ENCODE measurements around the gene NALCN.

Gene NALCN

GRCh38 chr13:101390461-101390860 is 25.8 kb downstream of the NALCN start:
- Histone ChIP-seq H3K36me3 (ENCODE audit: control insufficient read depth, insufficient read depth, low read length) (no peaks in the 10 kb centered on the region), H3K27ac (ENCODE audit: low read depth, low read length, severe bottlenecking) (no peak overlapping the region), H3K9me3 (ENCODE audit: control insufficient read depth, low read length) (no peaks in the 10 kb centered on the region), H3K4me1 (ENCODE audit: control insufficient read depth, insufficient read depth, low read length, poor library complexity, severe bottlenecking) (no peaks in the 10 kb centered on the region), H3K4me3 (ENCODE audit: extremely low read depth, insufficient read depth, low read length, poor library complexity, severe bottlenecking) (no peak overlapping the region)
- 86% methylated on average over 2 of the region's 5 CpGs; no CpG with 5 or more reads in 1 of the 2 experiments for WGBS, 2 experiments (ENCODE audit: insufficient coverage in 2 of 2)

- Histone ChIP-seq H3K36me3 (ENCODE audit: control insufficient read depth, insufficient read depth, low read length) (no peaks in the 10 kb centered on the region), H3K9me3 (ENCODE audit: control insufficient read depth, low read length) (no peaks in the 10 kb centered on the region), H3K4me3 (ENCODE audit: extremely low read depth, insufficient read depth, low read length, poor library complexity, severe bottlenecking) (no peak overlapping the region), H3K4me1 (ENCODE audit: control insufficient read depth, insufficient read depth, low read length, poor library complexity, severe bottlenecking) (no peaks in the 10 kb centered on the region), H3K27ac (ENCODE audit: low read depth, low read length, severe bottlenecking) (no peak overlapping the region)
- WGBS, 2 experiments (ENCODE audit: insufficient coverage in 2 of 2): 65 to 84% methylated on average over 3 of the region's 3 CpGs
Measured at GRCh38 chr13:101384929-101385328, 31.4 kb downstream of the NALCN start.

GRCh38 chr13:101383595-101383994 is 32.7 kb downstream of the NALCN start:
- WGBS, 2 experiments (ENCODE audit: insufficient coverage in 2 of 2): no CpG with 5 or more reads among the region's 2 CpGs

GRCh38 chr13:101382701-101383100 is 33.6 kb downstream of the NALCN start:
- no peaks in the 10 kb centered on the region for H3K4me1 ChIP-seq (ENCODE audit: control insufficient read depth, insufficient read depth, low read length, poor library complexity, severe bottlenecking)
- H3K36me3 ChIP-seq (ENCODE audit: control insufficient read depth, insufficient read depth, low read length): no peaks in the 10 kb centered on the region
- WGBS, 2 experiments (ENCODE audit: insufficient coverage in 2 of 2): no CpG with 5 or more reads among the region's 2 CpGs
- no peak overlapping the region for H3K4me3 ChIP-seq (ENCODE audit: extremely low read depth, insufficient read depth, low read length, poor library complexity, severe bottlenecking)
- no peak overlapping the region for H3K27ac ChIP-seq (ENCODE audit: low read depth, low read length, severe bottlenecking)
- H3K9me3 ChIP-seq (ENCODE audit: control insufficient read depth, low read length): no peaks in the 10 kb centered on the region

More at GRCh38 chr13:101383595-101383994, 32.7 kb downstream of the NALCN start:
- no peaks in the 10 kb centered on the region for H3K4me1 ChIP-seq (ENCODE audit: control insufficient read depth, insufficient read depth, low read length, poor library complexity, severe bottlenecking)
- no peaks in the 10 kb centered on the region for H3K9me3 ChIP-seq (ENCODE audit: control insufficient read depth, low read length)
- no peak overlapping the region for H3K4me3 ChIP-seq (ENCODE audit: extremely low read depth, insufficient read depth, low read length, poor library complexity, severe bottlenecking)
- H3K27ac ChIP-seq (ENCODE audit: low read depth, low read length, severe bottlenecking): no peak overlapping the region
- no peaks in the 10 kb centered on the region for H3K36me3 ChIP-seq (ENCODE audit: control insufficient read depth, insufficient read depth, low read length)

GRCh38 chr13:101382086-101382485 is 34.2 kb downstream of the NALCN start:
- Histone ChIP-seq H3K9me3 (ENCODE audit: control insufficient read depth, low read length) (no peaks in the 10 kb centered on the region), H3K4me3 (ENCODE audit: extremely low read depth, insufficient read depth, low read length, poor library complexity, severe bottlenecking) (no peak overlapping the region), H3K27ac (ENCODE audit: low read depth, low read length, severe bottlenecking) (no peak overlapping the region), H3K4me1 (ENCODE audit: control insufficient read depth, insufficient read depth, low read length, poor library complexity, severe bottlenecking) (no peaks in the 10 kb centered on the region), H3K36me3 (ENCODE audit: control insufficient read depth, insufficient read depth, low read length) (no peaks in the 10 kb centered on the region)
- WGBS, 2 experiments (ENCODE audit: insufficient coverage in 2 of 2): 100% methylated on average over 1 of the region's 2 CpGs; no CpG with 5 or more reads in 1 of the 2 experiments

- 67 to 100% methylated on average over 1 of the region's 3 CpGs for WGBS, 2 experiments (ENCODE audit: insufficient coverage in 2 of 2)
- H3K9me3 ChIP-seq (ENCODE audit: control insufficient read depth, low read length): no peaks in the 10 kb centered on the region
- no peak overlapping the region for H3K27ac ChIP-seq (ENCODE audit: low read depth, low read length, severe bottlenecking)
- no peak overlapping the region for H3K4me3 ChIP-seq (ENCODE audit: extremely low read depth, insufficient read depth, low read length, poor library complexity, severe bottlenecking)
- H3K36me3 ChIP-seq (ENCODE audit: control insufficient read depth, insufficient read depth, low read length): no peaks in the 10 kb centered on the region
- no peaks in the 10 kb centered on the region for H3K4me1 ChIP-seq (ENCODE audit: control insufficient read depth, insufficient read depth, low read length, poor library complexity, severe bottlenecking)
Measured at GRCh38 chr13:101360525-101360924, 55.8 kb downstream of the NALCN start.

GRCh38 chr13:101354895-101355294 is 61.4 kb downstream of the NALCN start:
- no peaks in the 10 kb centered on the region for H3K4me1 ChIP-seq (ENCODE audit: control insufficient read depth, insufficient read depth, low read length, poor library complexity, severe bottlenecking)
- no peak overlapping the region for H3K4me3 ChIP-seq (ENCODE audit: extremely low read depth, insufficient read depth, low read length, poor library complexity, severe bottlenecking)
- no peak overlapping the region for H3K27ac ChIP-seq (ENCODE audit: low read depth, low read length, severe bottlenecking)
- H3K9me3 ChIP-seq (ENCODE audit: control insufficient read depth, low read length): no peaks in the 10 kb centered on the region
- WGBS, 2 experiments (ENCODE audit: insufficient coverage in 2 of 2): 89 to 95% methylated on average over 4 to 5 of the region's 5 CpGs
- no peaks in the 10 kb centered on the region for H3K36me3 ChIP-seq (ENCODE audit: control insufficient read depth, insufficient read depth, low read length)

GRCh38 chr13:101346942-101347728 is 69.2 kb downstream of the NALCN start:
- H3K4me1 ChIP-seq (ENCODE audit: control insufficient read depth, insufficient read depth, low read length, poor library complexity, severe bottlenecking): peaks cover 5% of the 10 kb centered on the region
- H3K36me3 ChIP-seq (ENCODE audit: control insufficient read depth, insufficient read depth, low read length): no peaks in the 10 kb centered on the region
- H3K4me3 ChIP-seq (ENCODE audit: extremely low read depth, insufficient read depth, low read length, poor library complexity, severe bottlenecking): no peak overlapping the region
- 83 to 90% methylated on average over 2 to 4 of the region's 5 CpGs for WGBS, 2 experiments (ENCODE audit: insufficient coverage in 2 of 2)
- H3K27ac ChIP-seq (ENCODE audit: low read depth, low read length, severe bottlenecking): no peak overlapping the region
- H3K9me3 ChIP-seq (ENCODE audit: control insufficient read depth, low read length): no peaks in the 10 kb centered on the region

- peaks cover 5% of the 10 kb centered on the region for H3K4me1 ChIP-seq (ENCODE audit: control insufficient read depth, insufficient read depth, low read length, poor library complexity, severe bottlenecking)
- no CpG with 5 or more reads among the region's 4 CpGs for WGBS, 2 experiments (ENCODE audit: insufficient coverage in 2 of 2)
- H3K36me3 ChIP-seq (ENCODE audit: control insufficient read depth, insufficient read depth, low read length): no peaks in the 10 kb centered on the region
- no peak overlapping the region for H3K27ac ChIP-seq (ENCODE audit: low read depth, low read length, severe bottlenecking)
- H3K4me3 ChIP-seq (ENCODE audit: extremely low read depth, insufficient read depth, low read length, poor library complexity, severe bottlenecking): no peak overlapping the region
- H3K9me3 ChIP-seq (ENCODE audit: control insufficient read depth, low read length): no peaks in the 10 kb centered on the region
Measured at GRCh38 chr13:101346161-101346560, 70.1 kb downstream of the NALCN start.

- Histone ChIP-seq H3K9me3 (ENCODE audit: control insufficient read depth, low read length) (no peaks in the 10 kb centered on the region), H3K4me3 (ENCODE audit: extremely low read depth, insufficient read depth, low read length, poor library complexity, severe bottlenecking) (no peak overlapping the region), H3K27ac (ENCODE audit: low read depth, low read length, severe bottlenecking) (no peak overlapping the region), H3K4me1 (ENCODE audit: control insufficient read depth, insufficient read depth, low read length, poor library complexity, severe bottlenecking) (peaks cover 5% of the 10 kb centered on the region), H3K36me3 (ENCODE audit: control insufficient read depth, insufficient read depth, low read length) (no peaks in the 10 kb centered on the region)
- 88% methylated on average over 1 of the region's 5 CpGs; no CpG with 5 or more reads in 1 of the 2 experiments for WGBS, 2 experiments (ENCODE audit: insufficient coverage in 2 of 2)
Measured at GRCh38 chr13:101343128-101343787, 73.0 kb downstream of the NALCN start.

GRCh38 chr13:101341464-101341863 is 74.8 kb downstream of the NALCN start:
- Histone ChIP-seq H3K9me3 (ENCODE audit: control insufficient read depth, low read length) (no peaks in the 10 kb centered on the region), H3K4me1 (ENCODE audit: control insufficient read depth, insufficient read depth, low read length, poor library complexity, severe bottlenecking) (peaks cover 5% of the 10 kb centered on the region), H3K4me3 (ENCODE audit: extremely low read depth, insufficient read depth, low read length, poor library complexity, severe bottlenecking) (no peak overlapping the region), H3K36me3 (ENCODE audit: control insufficient read depth, insufficient read depth, low read length) (no peaks in the 10 kb centered on the region), H3K27ac (ENCODE audit: low read depth, low read length, severe bottlenecking) (no peak overlapping the region)
- no CpG with 5 or more reads among the region's 1 CpG for WGBS, 2 experiments (ENCODE audit: insufficient coverage in 2 of 2)
